ENCODE measurements around the gene MCU. TPM values are rescaled to one million over a fixed set of nuclear protein-coding genes. Genes with fewer than 3 reads are reported as not detected.

Gene MCU
- total and polyA plus RNA-seq, 2 of the 8 experiments (the other 6 are each of a cell fraction or from before 2014, with no cell fraction given) = 51.6 to 62.2 TPM

DNA sequence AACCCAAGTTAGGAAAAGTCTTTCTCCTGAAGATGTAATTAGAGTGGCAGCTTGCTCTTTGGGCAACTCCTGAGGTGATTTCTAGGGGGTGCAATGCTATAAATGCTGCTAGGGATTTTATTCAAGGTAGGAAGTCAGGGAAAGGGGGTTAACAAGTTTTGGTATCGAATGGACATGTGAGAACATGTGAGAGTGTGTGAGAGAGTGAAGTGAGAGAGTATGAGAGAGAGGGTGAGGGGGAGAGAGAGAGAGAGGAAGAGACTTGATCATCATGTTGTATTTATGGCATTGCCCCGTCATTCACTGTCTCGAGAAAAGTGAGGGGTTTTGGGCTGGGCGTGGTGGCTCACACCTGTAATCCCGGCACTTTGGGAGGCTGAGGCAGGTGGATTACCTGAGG is 50.9 kb downstream of the MCU start:
- 97 to 100% methylated on average over 1 to 5 of the region's 5 CpGs for WGBS, 2 experiments (ENCODE audit: extremely low coverage in 1 of 2, insufficient coverage in 1 of 2, insufficient read length in 1 of 2, insufficient replicate concordance in 2 of 2, low coverage in 1 of 2, low lambda C conversion rate in 2 of 2, missing lambda C conversion rate in 1 of 2)
- H4K5ac ChIP-seq (ENCODE audit: insufficient read length, low read depth, low read length) = no peak overlapping the region
- H3K4ac ChIP-seq (replicated peaks; ENCODE audit: insufficient read length, low read depth, low read length) = no peak overlapping the region
- peaks cover 2% of the 10 kb centered on the region; the same call in 1 of the 2 replicates for H3K79me1 ChIP-seq (ENCODE audit: low read depth, low read length)
- POLR2A ChIA-PET (ENCODE audit: partially characterized antibody) = interaction anchor here (0.6 to 1.0 kb wide), 3 partner anchors 15 to 247 kb away, joined by 3 read pairs; no protein-coding TSS in a partner anchor
- no peak overlapping the region for H2BK15ac ChIP-seq (ENCODE audit: low read length)
- H3K27me3 ChIP-seq (replicated peaks in 1 of 4; ENCODE audit: control insufficient read depth in 3 of 4, extremely low read depth in 1 of 4, insufficient read depth in 3 of 4, low read length in 3 of 4) = no peaks in the 10 kb centered on the region
- H2BK20ac ChIP-seq (ENCODE audit: low read length) = no peak overlapping the region
- H3K9me3 ChIP-seq (ENCODE audit: insufficient read depth in 2 of 2, low read depth in 1 of 2, low read length in 1 of 2) = no peaks in the 10 kb centered on the region
- H2BK12ac ChIP-seq (ENCODE audit: low read depth, low read length) = no peak overlapping the region
- H4K8ac ChIP-seq (ENCODE audit: extremely low read depth, insufficient read depth, low read length) = no peak overlapping the region
- DNase-seq (ENCODE audit: low read depth in 1 of 2, low spot score in 2 of 2) = no peak
- H2BK120ac ChIP-seq (replicated peaks; ENCODE audit: low read depth, low read length) = no peak overlapping the region
- peaks cover 0 to 2% (median 0%) of the 10 kb centered on the region in 4 experiments; a peak in 5 of 7 replicates for H3K4me1 ChIP-seq (replicated peaks in 1 of 4; ENCODE audit: control insufficient read depth in 3 of 4, insufficient read depth in 4 of 4, low read length in 3 of 4)
- H4K20me1 ChIP-seq (replicated peaks in 1 of 2; ENCODE audit: control insufficient read depth in 1 of 2, insufficient read depth in 2 of 2, low read length in 2 of 2) = no peaks in the 10 kb centered on the region
- no peak overlapping the region for H2AFZ ChIP-seq (ENCODE audit: low read length)
- H3K14ac ChIP-seq (ENCODE audit: insufficient read length) = no peak overlapping the region
- H3K23ac ChIP-seq (ENCODE audit: insufficient read length) = no peak overlapping the region
- no peak overlapping the region for H2BK5ac ChIP-seq (ENCODE audit: low read depth, low read length)
- peaks cover 0 to 79% of the 10 kb centered on the region in 2 experiments; a peak in 2 of 4 replicates for H3K79me2 ChIP-seq (ENCODE audit: control insufficient read depth in 1 of 2, insufficient read depth in 2 of 2, low read length in 2 of 2)
- no peak overlapping the region for H2AK5ac ChIP-seq (ENCODE audit: low read depth, low read length)
- no peak overlapping the region for H3K4me3 ChIP-seq (ENCODE audit: extremely low read depth in 1 of 4, insufficient read depth in 2 of 4, low read depth in 3 of 4, low read length in 4 of 4)
- no peaks in the 10 kb centered on the region for H3K36me3 ChIP-seq (ENCODE audit: control insufficient read depth in 2 of 4, insufficient read depth in 4 of 4, low read length in 3 of 4)
- no peak overlapping the region for H3K27ac ChIP-seq (ENCODE audit: low read depth, low read length)
- no peak overlapping the region for H3K56ac ChIP-seq (replicated peaks; ENCODE audit: insufficient read length, low read depth, low read length)
- no peak overlapping the region for H4K91ac ChIP-seq (replicated peaks; ENCODE audit: insufficient read length, low read length)
- FAIRE-seq = no peak
- no peaks in the 10 kb centered on the region for H3K23me2 ChIP-seq (ENCODE audit: low read depth, low read length)
- no peak overlapping the region for H3K9ac ChIP-seq (replicated peaks in 1 of 4; ENCODE audit: extremely low read depth in 1 of 4, low read depth in 3 of 4, low read length in 3 of 4)
- H3K18ac ChIP-seq (ENCODE audit: extremely low read depth, low read length) = no peak overlapping the region
- TF ChIP-seq HDAC2 (IDR thresholded peaks at IDR 0.05; ENCODE audit: borderline replicate concordance in 1 of 2, low read depth in 2 of 2, low read length in 2 of 2) (no peak), TEAD4 (IDR thresholded peaks at IDR 0.05; ENCODE audit: low read depth, low read length) (no peak), ZNF274 (IDR thresholded peaks at IDR 0.05; ENCODE audit: borderline replicate concordance, extremely low read depth, low read length) (no peak), TCF12 (IDR thresholded peaks at IDR 0.05; ENCODE audit: low read depth, low read length) (no peak)
- H3K4me2 ChIP-seq (ENCODE audit: insufficient read depth in 1 of 2, low read depth in 2 of 2, low read length in 2 of 2) = no peak overlapping the region
- CTCF ChIA-PET (ENCODE audit: partially characterized antibody) = interaction anchor here (0.6 kb wide), 2 partner anchors 24 to 635 kb away, joined by 3 read pairs; no protein-coding TSS in a partner anchor
